Measurements from ENCODE around the gene MED13L. TPM values are rescaled to one million over a fixed set of nuclear protein-coding genes. Genes with fewer than 3 reads are reported as not detected.
A peak's percentile ranks its signal among the peaks of the same experiment; 100 is the strongest.

The MED13L gene
- total RNA-seq, 4 donors from 2014 or later: 173 to 222 (median 192) TPM

GRCh38 chr12:116227811-116228210 lies 49.7 kb downstream of the MED13L start:
- Histone ChIP-seq H3K4me1 (peaks cover 3 to 49% (median 15%) of the 10 kb centered on the region in 3 donors), H3K27ac (no peak overlapping the region), H3K9me3 (no peaks in the 10 kb centered on the region), H3K36me3 (no peaks in the 10 kb centered on the region), H3K4me3 (no peak overlapping the region), H3K27me3 (no peaks in the 10 kb centered on the region)
- no peak for TF ChIP-seq POLR2A (IDR thresholded peaks at IDR 0.05)
- TF ChIP-seq EP300 (IDR thresholded peaks at IDR 0.05): no peak
- no peak for TF ChIP-seq POLR2AphosphoS5 (IDR thresholded peaks at IDR 0.05)
- TF ChIP-seq CTCF (IDR thresholded peaks at IDR 0.05): no peak
- ATAC-seq: no peak
- 80 to 87% methylated on average over 3 of the region's 3 CpGs for WGBS, 2 donors (ENCODE audit: low coverage in 1 of 2)

GRCh38 chr12:116226026-116226425 lies 51.5 kb downstream of the MED13L start:
- 67 to 69% methylated on average over 2 of the region's 2 CpGs for WGBS, 2 donors (ENCODE audit: low coverage in 1 of 2)
- H3K4me1 ChIP-seq: peaks cover 0 to 49% (median 10%) of the 10 kb centered on the region in 3 donors
- no peak overlapping the region for H3K4me3 ChIP-seq
- no peaks in the 10 kb centered on the region for H3K36me3 ChIP-seq
- ATAC-seq: no peak
- no peaks in the 10 kb centered on the region for H3K9me3 ChIP-seq
- no peaks in the 10 kb centered on the region for H3K27me3 ChIP-seq
- TF ChIP-seq EP300 (IDR thresholded peaks at IDR 0.05) (no peak), POLR2AphosphoS5 (IDR thresholded peaks at IDR 0.05) (no peak), POLR2A (IDR thresholded peaks at IDR 0.05) (no peak), CTCF (IDR thresholded peaks at IDR 0.05) (no peak)
- no peak overlapping the region for H3K27ac ChIP-seq

DNA sequence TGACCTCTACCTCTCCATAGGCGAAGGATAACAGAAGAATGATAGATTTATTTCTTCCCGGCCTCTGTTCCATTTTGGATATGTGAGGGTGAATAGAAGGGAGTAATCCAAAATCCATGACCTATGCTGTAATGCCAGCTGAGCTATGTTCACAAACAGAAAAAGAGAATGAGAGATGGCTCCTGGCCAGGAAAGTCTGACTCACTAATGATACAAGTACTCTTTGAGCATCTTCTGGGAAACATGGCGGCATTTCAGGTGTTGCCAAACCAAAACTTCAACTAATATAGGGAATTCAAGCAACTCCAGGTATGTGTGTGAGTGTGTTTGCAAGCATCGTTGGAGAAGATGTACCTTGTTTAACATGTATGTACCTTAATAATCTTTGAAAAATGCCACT lies 55.1 kb downstream of the MED13L start:
- no peaks in the 10 kb centered on the region for H3K27me3 ChIP-seq
- peak overlapping the region; percentile 50 to 69 (median 60) for H3K27ac ChIP-seq
- H3K36me3 ChIP-seq: no peaks in the 10 kb centered on the region
- WGBS, 2 donors (ENCODE audit: low coverage in 1 of 2): 31 to 33% methylated on average over 4 of the region's 4 CpGs
- H3K4me3 ChIP-seq: no peak overlapping the region
- no peaks in the 10 kb centered on the region for H3K9me3 ChIP-seq
- peak; percentile 86 for ATAC-seq
- peaks cover 9 to 81% (median 18%) of the 10 kb centered on the region in 3 donors for H3K4me1 ChIP-seq
- TF ChIP-seq CTCF (IDR thresholded peaks at IDR 0.05) (no peak), POLR2AphosphoS5 (IDR thresholded peaks at IDR 0.05) (peak; percentile 98)

- peak overlapping the region in 1 of 4 donors; percentile 13 for H3K27ac ChIP-seq
- ATAC-seq: no peak
- TF ChIP-seq POLR2A (IDR thresholded peaks at IDR 0.05) (no peak), CTCF (IDR thresholded peaks at IDR 0.05) (no peak), POLR2AphosphoS5 (IDR thresholded peaks at IDR 0.05) (no peak), EP300 (IDR thresholded peaks at IDR 0.05) (no peak)
- H3K36me3 ChIP-seq: no peaks in the 10 kb centered on the region
- no peaks in the 10 kb centered on the region for H3K27me3 ChIP-seq
- H3K4me3 ChIP-seq: no peak overlapping the region
- H3K4me1 ChIP-seq: peaks cover 17 to 88% (median 28%) of the 10 kb centered on the region in 3 donors
- WGBS, 2 donors (ENCODE audit: low coverage in 1 of 2): 96% methylated on average over 3 of the region's 3 CpGs
- H3K9me3 ChIP-seq: no peaks in the 10 kb centered on the region
Measured at GRCh38 chr12:116220756-116221155, 56.7 kb downstream of the MED13L start.

GRCh38 chr12:116217045-116217735 lies 60.3 kb downstream of the MED13L start:
- Histone ChIP-seq H3K27me3 (no peaks in the 10 kb centered on the region), H3K9me3 (no peaks in the 10 kb centered on the region), H3K27ac (peak overlapping the region in 3 of 4 donors; percentile 20 to 59 (median 41)), H3K36me3 (no peaks in the 10 kb centered on the region), H3K4me1 (peaks cover 27 to 95% (median 32%) of the 10 kb centered on the region in 3 donors), H3K4me3 (no peak overlapping the region)
- no peak for ATAC-seq
- TF ChIP-seq POLR2AphosphoS5 (IDR thresholded peaks at IDR 0.05) (no peak), EP300 (IDR thresholded peaks at IDR 0.05) (no peak), POLR2A (IDR thresholded peaks at IDR 0.05) (no peak), CTCF (IDR thresholded peaks at IDR 0.05) (no peak)
- 33 to 51% methylated on average over 3 of the region's 3 CpGs for WGBS, 2 donors (ENCODE audit: low coverage in 1 of 2)
